Fibroblast of lung (primary cell): Measurements from ENCODE around the gene SLC7A14.

Experiments
- CTCF ChIP-seq, 2 donors: IDR thresholded peaks in 1 of 2; conservative IDR thresholded peaks in 1 of 2; 1 replicate in 1 of 2; 2 replicates in 1 of 2; pipeline ENCODE4 v1.5.1; 2011 to 2012; ENCODE audit warnings: low read length in 2 of 2, control low read depth in 1 of 2, inconsistent platforms in 1 of 2, low read depth in 1 of 2, mild to moderate bottlenecking in 1 of 2
- EZH2 ChIP-seq: IDR thresholded peaks from 2 replicates; pipeline ENCODE4 v1.5.1; 2012; ENCODE audit warnings: low read length, control low read depth, mild to moderate bottlenecking; ENCODE audit errors: missing control alignments

DNA sequence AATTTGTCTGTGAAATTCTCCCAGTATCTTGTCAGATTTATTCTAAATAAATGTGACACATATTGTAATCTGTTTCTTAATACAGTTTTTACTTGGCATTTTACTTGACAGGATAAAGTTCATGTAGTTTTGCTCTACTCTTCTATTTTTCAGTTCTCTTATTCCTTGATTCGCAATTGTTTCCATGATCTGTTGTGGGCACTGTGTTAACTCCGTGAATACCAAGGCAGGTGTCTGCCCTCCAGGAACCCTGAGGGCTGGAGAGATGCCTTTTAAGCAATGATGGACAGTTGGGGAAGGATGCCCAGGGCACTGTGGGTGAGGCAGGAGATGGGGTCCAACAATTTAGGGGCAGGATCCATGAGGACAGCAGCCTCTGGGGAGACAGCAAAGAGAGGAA, 164.1 kb downstream of the SLC7A14 start:
- TF ChIP-seq CTCF (conservative IDR thresholded peaks at IDR 0.05 in 1 of 2, IDR thresholded peaks at IDR 0.05 in 1 of 2; ENCODE audit: low read depth in 1 of 2, low read length in 2 of 2): no peak
- no peak for TF ChIP-seq EZH2
